Common myeloid progenitor, CD34-positive (primary cell): ENCODE data around the gene LCE3B.

Experiments used
- CTCF ChIA-PET: fragments of 350-600 bp; sonication (Branson Sonifier 250); formaldehyde crosslinking; loops from one replicate; lab custom pipeline; 2021; ENCODE audit warnings: antibody characterized with exemption; lab: Charles Lee
- POLR2A ChIA-PET: fragments of 350-600 bp; sonication (Branson Sonifier 250); formaldehyde crosslinking; loops from one replicate; lab custom pipeline; 2021; ENCODE audit warnings: antibody characterized with exemption; lab: Charles Lee
- DNase-seq, 3 donors: peaks; one replicate each; pipeline versions ENCODE4 v3.0.0 to v3.0.0-alpha.2; 2013
- H3K27ac ChIP-seq, 2 experiments: 1 replicate in 1 of 2; 2 replicates in 1 of 2; pipeline ENCODE4 v1.7.0; 2013; ENCODE audit warnings: inconsistent platforms in 2 of 2, low read length in 2 of 2, mild to moderate bottlenecking in 2 of 2, low read depth in 1 of 2, moderate library complexity in 1 of 2; ENCODE audit not compliant: severe bottlenecking in 2 of 2, insufficient read depth in 1 of 2, poor library complexity in 1 of 2
- H3K27me3 ChIP-seq, 5 experiments: replicated peaks in 2 of 5; 1 replicate in 3 of 5; 2 replicates in 2 of 5; pipeline versions ENCODE4 v1.6.1 to v1.7.0; 2013; ENCODE audit warnings: low read length in 4 of 5, mild to moderate bottlenecking in 2 of 5, moderate library complexity in 2 of 5, inconsistent platforms in 1 of 5; ENCODE audit not compliant: insufficient read depth in 5 of 5, control insufficient read depth in 4 of 5
- H3K36me3 ChIP-seq, 4 experiments: 1 replicate in 2 of 4; 2 replicates in 2 of 4; pipeline versions ENCODE4 v1.6.1 to v1.7.0; 2013; ENCODE audit warnings: low read length in 3 of 4, control low read depth in 1 of 4, mild to moderate bottlenecking in 1 of 4; ENCODE audit not compliant: control insufficient read depth in 4 of 4, insufficient read depth in 4 of 4
- H3K4me1 ChIP-seq, 4 experiments: 1 replicate in 3 of 4; 2 replicates in 1 of 4; pipeline versions ENCODE4 v1.6.1 to v1.7.1; 2013; ENCODE audit warnings: low read length in 3 of 4, mild to moderate bottlenecking in 3 of 4, control low read depth in 1 of 4, inconsistent platforms in 1 of 4, moderate library complexity in 1 of 4; ENCODE audit not compliant: control insufficient read depth in 4 of 4, insufficient read depth in 4 of 4; ENCODE audit errors: control extremely low read depth in 1 of 4
- H3K4me3 ChIP-seq, 7 experiments: 1 replicate in 4 of 7; 2 replicates in 3 of 7; pipeline versions ENCODE4 v1.5.1 to v1.7.0; 2013; ENCODE audit warnings: mild to moderate bottlenecking in 7 of 7, low read length in 6 of 7, moderate library complexity in 6 of 7, inconsistent platforms in 2 of 7, low read depth in 2 of 7, control low read depth in 1 of 7; ENCODE audit not compliant: insufficient read depth in 4 of 7, control insufficient read depth in 1 of 7; ENCODE audit errors: extremely low read depth in 1 of 7
- H3K9me3 ChIP-seq, 5 experiments: 1 replicate in 4 of 5; 2 replicates in 1 of 5; pipeline versions ENCODE4 v1.6.1 to v1.7.1; 2013; ENCODE audit warnings: low read length in 4 of 5, mild to moderate bottlenecking in 2 of 5, inconsistent platforms in 1 of 5, low read depth in 1 of 5, moderate library complexity in 1 of 5; ENCODE audit not compliant: control insufficient read depth in 4 of 5, insufficient read depth in 2 of 5; ENCODE audit errors: control extremely low read depth in 1 of 5
- WGBS: methylation state at CpG from one replicate; pipeline ENCODE4 v1.1.5; 2013; ENCODE audit not compliant: insufficient coverage; 5-methylcytosine and 5-hydroxymethylcytosine counted together

The LCE3B gene

GRCh38 chr1:152626744-152627143 is 13.1 kb downstream of the LCE3B start:
- DNase-seq, result no peak
- Histone ChIP-seq H3K27ac (no peak overlapping the region), H3K4me1 (peaks cover 0 to 13% (median 5%) of the 10 kb centered on the region in 4 experiments), H3K9me3 (peaks cover 0 to 4% (median 0%) of the 10 kb centered on the region in 5 experiments), H3K27me3 (peaks cover 0 to 24% (median 6%) of the 10 kb centered on the region in 5 experiments), H3K4me3 (no peak overlapping the region), H3K36me3 (no peaks in the 10 kb centered on the region)
- POLR2A ChIA-PET, result no interaction called here
- CTCF ChIA-PET, result no interaction called here
- no CpG with 5 or more reads among the region's 1 CpG for WGBS

GRCh38 chr1:152630596-152630995 is 17.0 kb downstream of the LCE3B start:
- DNase-seq, result no peak
- Histone ChIP-seq H3K27me3 (peaks cover 0 to 10% (median 0%) of the 10 kb centered on the region in 5 experiments), H3K9me3 (peaks cover 0 to 7% (median 1%) of the 10 kb centered on the region in 5 experiments), H3K27ac (no peak overlapping the region), H3K4me1 (no peaks in the 10 kb centered on the region), H3K36me3 (no peaks in the 10 kb centered on the region), H3K4me3 (no peak overlapping the region)
- WGBS, result 100% methylated on average over 1 of the region's 3 CpGs
- CTCF ChIA-PET, result no interaction called here
- POLR2A ChIA-PET, result no interaction called here

- Histone ChIP-seq H3K36me3 (no peaks in the 10 kb centered on the region), H3K4me3 (no peak overlapping the region), H3K27ac (no peak overlapping the region), H3K9me3 (peaks cover 0 to 9% (median 0%) of the 10 kb centered on the region in 5 experiments), H3K27me3 (peaks cover 0 to 6% (median 0%) of the 10 kb centered on the region in 5 experiments), H3K4me1 (no peaks in the 10 kb centered on the region)
- DNase-seq, result no peak
- CTCF ChIA-PET, result interaction anchor here (1.6 kb wide), 1 partner anchor 15 kb away, joined by 5 read pairs; no protein-coding TSS in a partner anchor
- WGBS, result no CpG with 5 or more reads among the region's 1 CpG
- POLR2A ChIA-PET, result no interaction called here
These were observed 26.7 kb downstream of the LCE3B start for GRCh38 chr1:152640351-152640750.

- no peak for DNase-seq
- no peak overlapping the region for H3K27ac ChIP-seq
- peaks cover 0 to 8% (median 0%) of the 10 kb centered on the region in 5 experiments for H3K27me3 ChIP-seq
- H3K36me3 ChIP-seq, result no peaks in the 10 kb centered on the region
- no peak overlapping the region for H3K4me3 ChIP-seq
- H3K9me3 ChIP-seq, result peaks cover 0 to 2% (median 0%) of the 10 kb centered on the region in 5 experiments
- WGBS, result 69% methylated on average over 3 of the region's 3 CpGs
- no peaks in the 10 kb centered on the region for H3K4me1 ChIP-seq
- CTCF ChIA-PET, result interaction anchor here (2.2 kb wide), 1 partner anchor 10 kb away, joined by 6 read pairs; no protein-coding TSS in a partner anchor
- POLR2A ChIA-PET, result no interaction called here
These were observed 30.3 kb downstream of the LCE3B start for GRCh38 chr1:152643945-152644344.

- POLR2A ChIA-PET, result no interaction called here
- 100% methylated on average over 1 of the region's 3 CpGs for WGBS
- no peaks in the 10 kb centered on the region for H3K4me1 ChIP-seq
- H3K4me3 ChIP-seq, result no peak overlapping the region
- CTCF ChIA-PET, result interaction anchor here (0.6 kb wide), 2 partner anchors 8 to 9 kb away, joined by 3 read pairs; no protein-coding TSS in a partner anchor
- H3K27me3 ChIP-seq, result peaks cover 0 to 11% (median 2%) of the 10 kb centered on the region in 5 experiments
- H3K36me3 ChIP-seq, result no peaks in the 10 kb centered on the region
- no peak overlapping the region for H3K27ac ChIP-seq
- H3K9me3 ChIP-seq, result no peaks in the 10 kb centered on the region
- DNase-seq, result no peak
These were observed 31.5 kb downstream of the LCE3B start for GRCh38 chr1:152645146-152645545.

- DNase-seq, result no peak
These were observed 33.0 kb downstream of the LCE3B start for GRCh38 chr1:152646656-152647055.

GRCh38 chr1:152654110-152654509 is 40.5 kb downstream of the LCE3B start:
- DNase-seq, result peak; percentile 48 to 67 (median 56)
- Histone ChIP-seq H3K9me3 (no peaks in the 10 kb centered on the region), H3K27ac (no peak overlapping the region), H3K4me1 (no peaks in the 10 kb centered on the region), H3K27me3 (peaks cover 0 to 12% (median 7%) of the 10 kb centered on the region in 5 experiments), H3K4me3 (no peak overlapping the region), H3K36me3 (no peaks in the 10 kb centered on the region)
- CTCF ChIA-PET, result interaction anchor here (1.0 to 1.3 kb wide), 4 partner anchors 11 to 216 kb away, joined by 3 to 6 read pairs (median 3); no protein-coding TSS in a partner anchor
- POLR2A ChIA-PET, result no interaction called here
- 33% methylated on average over 3 of the region's 10 CpGs for WGBS

More at GRCh38 chr1:152646656-152647055, 33.0 kb downstream of the LCE3B start:
- H3K4me3 ChIP-seq, result no peak overlapping the region
- no peak overlapping the region for H3K27ac ChIP-seq
- H3K27me3 ChIP-seq, result peaks cover 0 to 14% (median 5%) of the 10 kb centered on the region in 5 experiments
- ChIA-PET POLR2A (no interaction called here), CTCF (no interaction called here)
- H3K4me1 ChIP-seq, result no peaks in the 10 kb centered on the region
- H3K9me3 ChIP-seq, result no peaks in the 10 kb centered on the region
- H3K36me3 ChIP-seq, result no peaks in the 10 kb centered on the region
